ENCODE results near the gene DNAAF8.

The DNAAF8 gene

DNA sequence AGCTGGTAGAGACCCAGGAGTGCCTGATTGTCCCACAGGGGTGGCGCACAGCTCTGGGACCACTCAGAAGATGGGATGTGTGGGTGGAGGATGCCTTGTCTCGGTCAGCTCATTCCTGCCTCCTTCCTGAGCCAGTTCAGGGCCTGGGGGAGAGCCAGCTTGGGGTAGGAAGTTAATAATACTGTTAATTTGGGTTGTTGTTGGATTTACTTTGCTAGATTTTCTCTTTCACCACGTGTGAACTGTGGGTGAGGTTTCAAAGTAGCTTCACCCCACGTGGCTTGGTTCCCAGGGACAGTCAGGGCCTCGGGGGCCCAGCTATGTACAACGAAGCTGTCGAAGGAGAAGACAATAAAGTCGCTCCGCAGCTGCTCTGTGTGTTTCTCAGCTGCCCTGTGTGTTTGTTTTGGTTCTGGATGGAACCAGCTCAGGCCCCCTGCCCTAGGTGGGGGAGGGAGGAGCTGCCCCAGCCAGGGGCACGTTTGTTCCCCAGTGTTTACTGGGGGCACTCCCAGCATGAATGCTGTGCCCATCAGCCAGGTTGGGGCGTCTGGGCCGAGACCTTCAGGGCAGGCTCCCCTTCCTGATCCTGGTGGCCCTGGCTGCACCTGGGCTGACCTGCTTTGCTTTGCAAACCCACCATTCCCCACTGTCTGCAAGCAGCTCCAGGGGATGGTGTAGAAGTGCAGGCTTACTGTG, 38.7 kb upstream of the DNAAF8 start:
- no peak for DNase-seq

DNA sequence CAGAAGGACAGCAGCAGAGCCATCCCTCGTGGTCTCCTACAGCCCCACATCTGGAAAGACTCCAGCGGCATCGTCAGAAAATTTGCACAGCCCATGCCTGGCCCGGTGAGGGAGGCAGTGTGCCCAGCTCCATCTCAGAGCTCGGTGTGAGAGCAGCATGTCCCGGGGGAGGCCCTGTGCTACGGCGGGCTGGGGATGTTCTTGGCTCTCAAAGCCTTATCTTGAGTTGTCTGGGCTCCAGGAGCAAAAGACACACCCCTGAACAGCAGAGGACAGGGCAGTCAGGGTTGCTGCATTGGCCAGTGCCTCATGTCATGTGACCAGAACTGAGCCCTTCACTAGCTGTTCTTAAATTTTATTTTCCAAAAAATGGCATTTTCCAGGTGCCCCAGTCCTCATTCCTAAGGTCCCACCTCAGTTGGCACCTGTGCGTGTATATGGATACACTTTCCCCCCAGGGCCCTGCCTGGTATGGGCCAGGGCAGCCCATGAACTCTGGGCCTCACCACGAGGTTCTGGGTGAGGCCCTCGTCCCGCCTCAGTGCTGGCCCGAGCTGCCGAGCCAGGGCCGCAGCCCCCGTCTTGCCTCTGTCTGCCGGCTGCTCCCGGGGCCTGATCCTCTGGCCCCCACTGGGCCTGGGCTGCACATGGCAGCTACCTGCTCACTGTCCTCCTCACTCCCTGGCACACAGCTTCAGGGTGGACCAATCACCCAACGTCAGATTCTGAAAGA, 38.0 kb upstream of the DNAAF8 start:
- DNase-seq: no peak

DNA sequence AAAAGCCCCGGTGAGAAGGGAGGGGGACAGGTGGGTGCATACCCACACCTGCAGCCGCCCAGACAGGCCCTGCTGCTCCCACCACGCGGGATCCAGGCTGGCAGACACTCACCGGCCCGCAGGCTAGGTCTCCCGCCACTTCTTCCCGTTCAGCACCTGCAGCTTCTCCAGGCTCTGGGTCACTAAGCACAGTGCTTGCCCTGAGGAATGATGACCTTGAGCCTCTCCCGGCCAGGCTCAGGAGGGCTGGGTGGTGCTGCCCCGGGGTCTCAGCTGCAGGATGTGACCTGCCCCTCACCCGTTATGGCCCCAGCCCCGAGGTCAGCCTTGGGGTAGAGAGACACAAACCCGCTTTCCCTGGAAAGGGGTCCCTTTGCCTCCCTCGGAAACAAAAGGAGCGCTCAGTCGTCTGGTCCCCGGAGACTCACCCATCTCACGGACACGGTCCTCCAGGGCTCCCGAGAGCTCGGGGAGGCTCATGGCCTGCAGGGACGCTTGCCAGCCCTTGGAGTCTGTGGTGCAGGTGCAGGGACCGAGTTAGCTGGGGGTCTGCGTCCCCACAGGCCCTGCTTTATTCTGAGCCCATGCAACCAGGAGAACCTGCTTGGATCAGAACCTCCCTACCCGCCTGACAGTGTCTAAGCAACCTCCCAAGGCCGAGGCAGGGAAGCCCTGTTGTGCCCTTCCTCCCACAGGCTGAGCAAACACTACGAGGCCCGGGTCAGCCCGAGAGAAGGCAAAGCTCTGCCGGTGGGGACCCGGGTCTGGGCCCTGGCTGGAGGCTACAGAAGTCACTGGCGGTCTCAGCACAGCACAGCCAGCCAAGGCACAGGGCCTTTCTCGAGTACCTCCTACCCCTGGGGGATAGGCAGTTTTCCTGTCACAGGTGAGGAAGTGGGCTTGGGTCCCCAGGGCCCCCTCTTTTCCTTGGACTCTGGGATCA, 37.2 kb upstream of the DNAAF8 start:
- no peak for DNase-seq

DNA sequence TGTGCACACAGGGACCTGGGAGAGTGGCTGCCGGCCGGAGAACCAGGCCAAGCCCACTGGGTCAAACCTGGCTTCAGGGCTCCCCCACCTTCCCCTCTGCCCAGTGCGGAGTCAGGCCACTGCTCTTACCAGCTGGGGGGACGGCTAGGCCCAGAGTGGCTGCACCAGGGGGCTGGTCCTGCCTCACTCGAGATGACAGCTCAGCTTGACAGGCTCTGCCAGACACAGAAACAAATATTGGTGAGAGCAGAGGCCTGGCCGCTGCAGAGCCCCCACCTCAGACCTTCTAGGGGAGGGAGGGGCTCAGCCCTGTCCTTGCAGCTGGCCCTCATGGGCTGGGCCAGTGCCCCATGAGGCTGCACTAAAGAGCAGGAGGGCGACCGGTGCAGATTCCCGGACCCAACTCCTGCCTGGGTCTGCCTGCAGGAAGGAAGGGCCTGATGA, 36.5 kb upstream of the DNAAF8 start:
- DNase-seq: no peak

DNA sequence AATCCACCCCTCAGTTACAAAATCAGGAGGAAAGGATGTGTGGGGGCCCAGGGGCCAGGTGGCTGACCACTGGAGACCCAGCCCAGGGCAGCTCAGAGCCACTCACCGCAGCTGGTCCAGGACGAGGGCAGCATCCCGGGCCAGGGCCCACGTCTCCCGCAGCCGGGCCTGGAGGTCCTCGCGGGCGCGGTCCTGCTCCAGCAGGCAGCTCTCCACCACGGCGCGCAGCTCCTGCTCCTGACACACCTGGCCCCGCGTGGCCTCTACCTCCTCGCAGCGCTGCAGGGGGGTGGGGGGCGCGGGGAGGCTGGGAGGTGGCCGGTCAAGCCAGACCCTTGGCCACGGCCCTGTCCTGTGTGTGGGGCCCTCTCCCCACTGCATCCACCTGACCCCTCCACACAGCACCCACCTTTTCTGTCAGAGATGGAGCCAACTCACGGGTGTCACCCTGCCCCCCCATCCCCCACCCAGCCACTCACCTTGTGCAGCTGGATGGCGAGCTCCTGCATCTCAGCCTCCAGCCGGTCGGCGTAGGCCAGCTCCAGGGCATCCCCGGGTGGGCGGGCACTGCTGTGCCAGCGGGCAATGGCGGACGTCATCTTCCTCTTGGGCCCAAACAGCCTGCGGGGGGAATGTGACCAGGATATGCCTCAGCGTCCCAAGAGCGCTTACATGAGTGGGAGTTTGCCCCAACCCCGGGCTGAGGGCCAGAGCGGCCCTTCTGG, 35.9 kb upstream of the DNAAF8 start:
- DNase-seq: no peak

DNA sequence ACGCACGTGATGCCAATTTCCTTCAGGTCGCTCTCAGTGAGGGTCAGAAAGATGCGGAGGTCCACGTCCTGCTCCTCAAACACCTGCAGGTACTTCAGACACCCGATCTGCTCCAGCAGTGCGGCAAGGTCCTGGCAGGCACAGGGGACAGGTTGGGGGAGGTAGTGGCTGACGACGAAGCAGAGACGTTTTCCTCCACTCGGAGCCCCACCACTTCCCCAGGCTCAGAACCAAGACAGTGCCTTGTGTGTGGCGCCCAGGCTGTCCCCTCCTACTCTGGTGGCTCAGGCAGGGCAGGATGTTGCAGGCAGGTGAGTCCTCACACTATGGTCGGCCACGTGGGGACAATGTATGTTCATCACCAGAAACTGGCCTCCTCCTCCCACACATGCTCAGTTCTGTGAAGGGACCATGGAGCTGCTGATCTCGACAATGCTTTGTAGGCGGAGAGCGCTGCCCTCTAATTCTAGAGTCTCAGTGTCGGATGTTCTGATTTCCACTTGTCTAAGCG, 35.2 kb upstream of the DNAAF8 start:
- DNase-seq: no peak

DNA sequence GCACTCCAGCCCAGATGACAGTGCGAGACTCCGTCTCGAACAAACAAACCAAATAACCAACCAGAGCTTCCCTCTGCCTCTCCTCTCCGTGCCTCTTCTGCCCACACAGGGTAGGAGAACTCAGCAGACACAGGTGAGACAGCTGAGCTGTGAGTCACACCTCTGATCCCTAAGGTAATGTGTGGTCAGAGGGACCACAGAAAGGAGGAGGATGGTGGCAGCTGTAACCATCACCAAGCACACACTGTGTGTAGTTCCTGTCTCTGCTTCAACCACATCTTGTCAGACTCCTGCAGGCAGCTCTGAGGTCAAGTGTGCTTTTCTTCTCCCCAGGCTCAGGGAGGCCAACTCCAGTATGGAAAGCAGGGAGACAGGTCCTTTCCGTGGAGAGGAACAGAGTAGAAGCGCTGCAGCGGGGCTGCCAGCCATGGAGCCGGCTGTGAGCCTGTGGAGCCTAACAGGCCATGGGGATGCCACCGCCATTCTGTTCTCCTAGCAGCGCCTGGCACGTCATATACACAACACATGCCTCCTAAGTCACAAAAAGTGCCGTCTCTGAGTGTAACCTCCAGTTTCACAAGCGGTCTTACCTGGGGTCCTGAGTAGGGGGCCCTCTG, 33.8 kb upstream of the DNAAF8 start:
- no peak for DNase-seq

DNA sequence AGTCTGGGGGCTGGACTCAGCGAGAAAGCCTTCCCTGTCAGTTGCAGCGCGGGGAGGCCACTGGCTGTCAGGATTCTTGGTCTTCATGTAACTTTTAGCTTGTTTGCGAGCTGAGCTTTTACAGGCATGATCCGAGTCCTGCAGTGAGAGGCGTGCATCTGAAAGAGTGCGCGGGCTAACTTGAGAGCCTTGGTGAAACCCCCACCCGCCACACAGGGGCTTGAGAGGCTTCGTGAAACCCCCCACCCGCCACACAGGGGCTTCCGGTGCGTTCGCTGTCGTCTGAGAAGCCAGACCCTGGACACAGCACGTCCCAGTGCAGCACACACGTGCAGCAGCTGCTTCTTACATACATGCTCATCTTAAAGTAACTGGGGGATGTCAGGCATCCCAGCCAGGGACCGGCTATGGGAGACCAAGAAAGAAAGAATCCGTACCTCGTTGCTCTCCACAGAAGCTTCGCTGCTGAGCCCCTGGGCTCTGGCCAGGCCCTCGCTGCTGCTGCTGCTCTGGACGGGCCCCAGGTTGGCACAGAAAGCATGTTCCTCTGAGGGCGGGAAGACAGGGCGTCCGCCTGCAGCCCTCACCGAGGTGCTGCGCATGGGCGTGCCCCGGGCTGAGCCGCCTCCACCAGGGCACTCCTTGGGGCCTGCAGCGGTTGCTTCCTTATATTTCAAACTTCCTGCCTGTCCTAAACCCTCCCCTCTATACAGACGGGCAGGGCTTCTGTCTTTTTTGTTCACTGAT, 33.2 kb upstream of the DNAAF8 start:
- peak in 1 of 14 donors; percentile 39 for DNase-seq

DNA sequence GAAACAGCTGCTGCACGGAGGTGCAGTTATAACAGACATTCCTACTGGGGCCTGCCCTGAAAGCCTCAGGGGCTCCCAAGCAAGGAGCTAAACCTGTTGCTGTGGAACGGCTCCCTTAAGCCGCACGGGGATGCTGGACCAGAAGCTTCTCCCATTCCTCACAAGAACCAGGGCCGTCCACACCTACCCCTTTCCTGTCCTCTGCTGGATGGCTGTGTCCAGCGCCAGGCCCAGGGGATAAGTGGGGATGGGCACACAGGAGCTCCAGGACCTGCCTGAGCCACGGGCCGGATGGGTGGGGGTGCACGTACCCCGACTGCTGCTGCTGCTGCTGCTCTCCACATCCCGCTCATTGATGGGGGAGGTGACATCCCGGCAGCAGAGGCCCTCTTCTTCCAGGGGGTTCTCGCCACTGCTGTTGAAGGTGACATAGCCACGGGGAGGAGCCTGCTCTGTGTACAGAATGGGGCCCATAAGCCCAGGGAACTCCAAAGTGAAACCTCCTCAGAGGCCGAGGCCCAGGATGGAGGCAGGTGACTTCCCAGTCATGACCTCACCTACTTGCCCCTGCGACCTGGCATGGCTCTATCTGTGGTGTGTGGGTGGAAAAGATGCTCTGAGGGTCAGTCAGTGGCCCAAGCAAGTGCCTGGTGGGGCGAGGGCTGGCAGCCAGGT, 32.4 kb upstream of the DNAAF8 start:
- no peak for DNase-seq

DNA sequence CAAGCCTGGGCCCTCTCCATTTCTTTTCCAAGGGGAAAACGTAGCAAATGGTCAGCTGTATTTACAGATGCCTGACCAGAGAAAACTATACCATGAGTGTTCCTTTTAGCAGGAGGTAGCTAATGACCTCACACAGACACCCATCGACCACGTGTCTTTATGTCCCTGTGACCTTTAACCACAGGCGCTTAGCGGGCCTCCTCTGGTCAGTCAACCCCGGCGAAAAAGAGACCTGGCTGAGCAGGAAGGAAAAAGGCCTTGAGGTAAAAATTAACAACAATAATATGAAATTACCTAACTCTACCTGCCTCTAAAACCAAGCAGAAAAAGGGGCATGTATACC, 31.9 kb upstream of the DNAAF8 start:
- DNase-seq: no peak

DNA sequence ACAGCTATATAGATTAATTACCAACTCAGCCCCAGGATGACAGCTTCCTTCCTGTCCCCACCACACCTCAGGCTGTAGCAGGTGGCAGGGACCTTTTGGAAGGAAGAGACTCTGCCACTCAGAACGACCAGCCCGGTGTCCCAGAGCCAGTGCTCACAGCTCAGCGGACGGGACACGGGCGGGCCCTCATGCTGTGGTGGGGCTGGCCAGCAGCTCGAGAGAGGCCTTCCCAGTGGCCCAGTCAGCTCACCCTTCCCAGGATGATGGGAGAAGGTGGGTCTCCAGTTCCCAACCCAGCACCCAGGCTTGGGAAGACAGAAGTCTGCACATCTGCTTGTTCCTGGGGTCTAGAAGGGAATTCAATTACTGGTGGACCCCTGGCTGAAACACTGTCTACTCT, 30.4 kb upstream of the DNAAF8 start:
- no peak for DNase-seq

DNA sequence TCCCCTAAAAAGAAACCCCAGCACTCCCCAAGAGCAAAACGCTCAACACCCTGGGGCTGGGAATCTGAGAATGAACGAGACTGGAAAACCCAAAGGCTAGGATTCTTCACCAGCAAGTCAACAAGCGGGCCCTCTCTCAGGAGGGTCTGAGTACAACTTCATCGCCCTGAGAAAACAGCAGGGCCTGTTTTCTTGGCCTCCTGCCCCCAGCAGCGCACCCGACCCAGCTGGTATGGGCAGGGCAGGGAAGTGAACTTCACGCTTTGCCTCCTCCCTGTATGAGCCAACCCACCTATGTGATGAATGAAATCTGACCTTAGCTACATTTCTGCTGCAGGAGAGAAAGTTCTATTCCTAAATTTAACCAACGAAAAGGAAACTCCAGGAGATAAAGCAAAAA, 29.8 kb upstream of the DNAAF8 start:
- DNase-seq: no peak

DNA sequence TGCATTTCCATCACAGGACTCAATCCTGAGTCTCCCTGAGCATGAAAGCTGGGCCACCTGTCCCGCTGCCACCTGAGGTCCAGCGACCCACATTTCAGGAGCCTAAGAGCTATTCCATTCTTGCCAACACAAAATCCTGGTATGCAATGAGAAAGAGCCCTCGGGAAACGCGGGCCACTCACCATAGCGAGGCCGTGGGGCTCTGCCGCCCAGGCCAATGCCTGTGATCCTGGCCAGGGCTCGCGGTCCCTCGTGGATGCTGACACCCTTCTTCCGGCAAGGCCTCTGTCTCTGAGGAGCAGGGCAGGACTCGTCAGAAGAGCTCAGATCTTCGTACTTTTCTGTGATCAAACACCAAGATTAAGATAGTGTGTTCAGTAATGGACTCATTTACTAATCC, 29.4 kb upstream of the DNAAF8 start:
- no peak for DNase-seq

DNA sequence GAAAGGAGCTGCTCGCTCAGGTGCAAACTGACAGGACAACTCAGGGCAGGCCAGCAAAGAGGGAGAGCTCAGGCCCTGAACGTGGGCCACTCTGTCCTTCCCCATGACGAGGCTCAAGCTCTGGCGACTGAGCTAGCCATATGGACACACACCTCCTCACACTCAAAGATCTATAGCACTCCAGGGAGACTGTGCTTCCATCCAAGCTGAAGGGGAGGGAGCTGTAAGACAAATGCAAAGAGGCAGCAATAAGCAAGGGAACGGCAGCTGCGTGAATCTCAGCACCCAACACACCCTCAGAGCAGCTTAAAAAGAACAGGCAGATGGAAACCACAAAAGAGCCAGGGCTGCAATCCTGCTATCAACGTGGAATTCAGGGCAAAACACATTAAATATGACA, 27.5 kb upstream of the DNAAF8 start:
- DNase-seq: no peak

DNA sequence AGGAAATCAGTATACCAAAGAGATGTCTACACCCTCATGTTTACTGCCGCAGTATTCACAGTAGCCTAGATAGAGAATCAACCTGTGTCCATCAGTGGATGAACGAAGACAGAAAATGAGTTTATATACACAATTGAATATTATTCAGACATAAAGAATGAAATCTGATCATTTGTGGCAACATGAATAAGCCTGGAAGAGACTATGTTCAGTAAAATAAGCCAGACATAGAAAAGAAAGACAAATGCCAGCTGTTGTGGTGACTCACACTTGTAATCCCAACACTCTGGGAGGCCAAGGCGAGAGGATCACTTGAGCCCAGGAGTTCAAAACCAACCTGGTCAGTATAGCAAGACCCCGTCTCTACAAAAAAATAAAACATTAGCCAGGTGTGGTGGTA, 24.9 kb upstream of the DNAAF8 start:
- no peak for DNase-seq

DNA sequence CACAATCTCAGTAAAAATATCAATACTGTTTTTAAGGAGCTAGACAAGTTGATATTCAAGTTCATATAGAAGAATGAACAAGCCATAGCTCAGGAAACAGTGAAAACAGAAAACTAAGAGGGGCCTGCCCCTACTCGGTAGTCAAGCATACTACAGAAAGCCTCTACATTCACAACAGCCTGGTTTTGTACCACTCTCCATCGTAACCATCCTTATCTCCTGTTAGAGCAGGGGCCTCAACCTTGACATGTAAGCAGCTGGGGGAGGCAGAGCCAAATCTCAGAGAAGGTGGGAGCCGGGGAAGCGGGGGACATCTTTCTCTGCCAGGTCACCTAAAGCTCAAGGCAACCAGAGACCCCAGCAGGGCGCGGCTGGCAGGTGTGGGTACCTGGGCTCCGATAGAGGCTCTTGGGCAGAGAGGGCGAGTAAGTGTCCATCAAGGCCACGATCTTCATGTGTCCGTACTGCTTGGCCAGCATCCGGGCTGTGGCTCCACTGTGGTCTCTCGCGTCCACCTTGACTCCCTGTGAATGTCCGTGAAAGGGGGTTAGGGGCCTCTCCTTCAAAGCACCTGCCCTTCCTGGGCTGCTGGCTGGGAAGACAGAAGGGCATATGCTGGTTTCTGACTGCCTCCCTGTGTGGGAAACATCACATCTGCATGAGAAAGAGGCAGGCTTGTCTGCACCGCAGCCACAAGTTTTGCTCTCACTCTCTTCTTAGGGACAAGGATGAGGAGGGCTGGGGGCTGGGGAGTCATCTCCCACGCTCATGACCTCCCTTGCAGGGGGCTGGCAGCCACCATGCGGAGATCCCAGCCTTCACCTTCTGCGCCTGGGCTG, 20.5 kb upstream of the DNAAF8 start:
- no peak for DNase-seq

DNA sequence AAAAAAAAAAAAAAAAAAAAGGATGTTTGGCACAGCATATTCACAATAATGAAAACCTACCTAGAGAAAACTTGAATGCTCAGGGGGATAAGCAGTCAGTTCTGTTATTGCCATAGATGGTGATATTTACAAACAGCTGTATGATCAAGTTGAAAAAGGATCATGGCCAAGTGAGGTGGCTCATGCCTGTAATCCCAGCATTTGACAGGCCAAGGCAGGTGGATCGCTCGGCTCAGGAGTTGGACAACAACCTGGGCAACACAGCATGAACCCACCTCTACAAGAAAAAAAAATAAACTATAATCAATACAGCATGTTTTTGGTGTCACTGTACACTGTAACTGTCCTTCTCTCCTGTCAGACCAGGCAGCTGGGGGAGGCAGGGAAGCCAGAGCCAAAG, 19.3 kb upstream of the DNAAF8 start:
- no peak for DNase-seq

DNA sequence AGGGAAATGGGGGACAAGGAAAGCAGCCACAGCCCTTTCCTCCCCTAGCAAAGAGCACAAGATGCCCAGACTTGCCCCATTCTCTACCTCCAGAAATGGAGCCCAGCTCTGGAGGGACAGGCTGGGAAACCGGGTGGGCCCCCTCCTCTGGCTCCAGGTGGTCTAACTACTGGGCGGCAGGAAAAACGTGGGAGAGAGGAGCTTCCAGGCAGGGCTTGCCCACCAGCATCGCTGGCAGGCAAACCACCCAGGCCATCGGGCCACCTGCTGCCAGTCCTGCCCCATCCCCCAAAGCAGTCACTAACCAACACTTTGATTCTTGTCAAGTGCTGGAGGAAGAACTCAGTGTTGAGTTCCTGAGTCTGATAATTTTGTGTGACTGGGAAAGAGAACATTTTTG, 15.9 kb upstream of the DNAAF8 start:
- DNase-seq: no peak

DNA sequence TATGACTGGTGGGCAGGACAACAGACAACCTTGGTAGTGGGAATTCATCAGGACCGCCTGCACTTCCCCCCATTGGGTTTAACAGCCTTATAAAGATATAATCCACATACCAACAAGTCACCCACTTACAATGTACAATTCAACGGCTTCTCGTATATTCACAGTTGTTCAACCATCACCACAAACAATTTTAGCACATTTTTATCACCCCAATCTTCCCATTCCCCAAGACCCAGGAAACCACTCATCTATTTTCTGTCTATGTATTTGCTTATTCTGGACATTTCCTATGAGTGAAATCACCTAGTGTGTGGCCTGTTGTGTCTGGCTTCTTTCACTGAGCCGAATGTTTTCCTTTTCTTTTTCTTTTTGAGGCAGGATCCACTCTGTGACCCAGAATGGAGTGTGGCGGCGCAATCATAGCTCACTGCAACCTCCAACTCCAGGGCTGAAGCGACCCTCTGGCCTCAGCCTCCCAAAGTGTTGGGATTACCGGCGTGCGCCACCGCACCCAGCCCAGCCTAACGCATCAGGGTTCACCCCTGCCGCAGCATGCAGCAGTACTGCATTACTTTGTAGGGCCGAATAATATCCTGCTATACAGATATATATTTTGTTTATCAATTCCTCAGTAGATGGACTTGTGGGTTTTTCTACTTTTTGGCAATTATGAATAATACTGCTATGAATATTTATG, 11.1 kb upstream of the DNAAF8 start:
- no peak for DNase-seq

Measured in C1 segment of cervical spinal cord (tissue), 14 donors.